SU-DHL-6 (cell line): Measurements from ENCODE around the gene AFF2.
A peak's percentile ranks its signal among the peaks of the same experiment; 100 is the strongest.

Experiments
- EZH2phosphoT487 ChIP-seq: fragments of 200-600 bp; sonication (generic), shearing (Covaris generic); conservative IDR thresholded peaks from 2 replicates; pipeline ENCODE4 v1.6.1; 2018; ENCODE audit warnings: mild to moderate bottlenecking, antibody characterized with exemption, low read length, moderate library complexity, mixed read lengths
- TF ChIP-seq, protein P1 (sequence below): fragments of 200-600 bp; sonication (generic); IDR thresholded peaks from one replicate; pipeline ENCODE4 v1.5.1; 2017; ENCODE audit warnings: antibody characterized with exemption, mild to moderate bottlenecking, low read length, moderate library complexity; ENCODE audit not compliant: insufficient read depth, poor library complexity, severe bottlenecking

DNA sequence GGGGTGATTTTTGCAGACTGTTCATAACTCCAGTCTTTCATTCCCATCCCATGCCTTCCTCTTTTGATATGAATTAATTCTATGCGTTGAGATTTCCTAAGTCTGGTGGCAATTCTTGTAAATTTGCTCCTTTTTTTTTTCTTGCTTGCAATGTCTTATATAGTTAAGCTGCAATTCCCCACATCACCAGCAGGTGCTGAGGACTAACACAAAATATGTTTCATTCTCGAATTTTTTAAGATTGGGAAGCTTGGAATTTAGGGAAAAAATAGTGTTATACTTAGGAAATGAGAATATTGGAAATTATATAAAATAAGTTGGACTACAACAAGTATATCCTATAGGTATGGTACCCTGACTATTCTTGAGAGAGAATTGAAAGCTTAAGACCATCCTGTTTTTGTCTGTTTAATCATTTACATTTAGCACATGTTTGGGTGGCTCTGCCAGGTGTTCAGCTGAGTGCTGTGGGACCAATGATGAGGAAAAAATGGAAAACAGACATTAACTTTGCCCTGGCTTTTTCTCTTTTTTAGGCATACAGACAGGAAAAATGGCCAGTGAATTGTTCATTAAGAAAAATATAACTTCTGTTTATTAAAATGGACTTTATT, 30.2 kb downstream of the AFF2 start:
- TF ChIP-seq, protein P1, sequence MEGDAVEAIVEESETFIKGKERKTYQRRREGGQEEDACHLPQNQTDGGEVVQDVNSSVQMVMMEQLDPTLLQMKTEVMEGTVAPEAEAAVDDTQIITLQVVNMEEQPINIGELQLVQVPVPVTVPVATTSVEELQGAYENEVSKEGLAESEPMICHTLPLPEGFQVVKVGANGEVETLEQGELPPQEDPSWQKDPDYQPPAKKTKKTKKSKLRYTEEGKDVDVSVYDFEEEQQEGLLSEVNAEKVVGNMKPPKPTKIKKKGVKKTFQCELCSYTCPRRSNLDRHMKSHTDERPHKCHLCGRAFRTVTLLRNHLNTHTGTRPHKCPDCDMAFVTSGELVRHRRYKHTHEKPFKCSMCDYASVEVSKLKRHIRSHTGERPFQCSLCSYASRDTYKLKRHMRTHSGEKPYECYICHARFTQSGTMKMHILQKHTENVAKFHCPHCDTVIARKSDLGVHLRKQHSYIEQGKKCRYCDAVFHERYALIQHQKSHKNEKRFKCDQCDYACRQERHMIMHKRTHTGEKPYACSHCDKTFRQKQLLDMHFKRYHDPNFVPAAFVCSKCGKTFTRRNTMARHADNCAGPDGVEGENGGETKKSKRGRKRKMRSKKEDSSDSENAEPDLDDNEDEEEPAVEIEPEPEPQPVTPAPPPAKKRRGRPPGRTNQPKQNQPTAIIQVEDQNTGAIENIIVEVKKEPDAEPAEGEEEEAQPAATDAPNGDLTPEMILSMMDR, result peak; percentile 52
- no peak for TF ChIP-seq EZH2phosphoT487
